Stimulated activated CD4-positive, alpha-beta T cell treated with anti-CD3 and anti-CD28 coated beads, TNF-alpha, amount 100 ng/mL, for 4 hours (primary cell): ENCODE results near the gene UNC93A.
"Not testable (repeated sequence)": the region's sequence is repeated elsewhere in the genome, so short reads cannot be mapped to it uniquely, and the experiment has no call there.

Experiments used
- DNase-seq, 3 experiments: peaks; one replicate each; pipeline ENCODE4 v3.0.0-alpha.2; 2020; ENCODE audit warnings: low read depth in 3 of 3

Gene UNC93A

DNA sequence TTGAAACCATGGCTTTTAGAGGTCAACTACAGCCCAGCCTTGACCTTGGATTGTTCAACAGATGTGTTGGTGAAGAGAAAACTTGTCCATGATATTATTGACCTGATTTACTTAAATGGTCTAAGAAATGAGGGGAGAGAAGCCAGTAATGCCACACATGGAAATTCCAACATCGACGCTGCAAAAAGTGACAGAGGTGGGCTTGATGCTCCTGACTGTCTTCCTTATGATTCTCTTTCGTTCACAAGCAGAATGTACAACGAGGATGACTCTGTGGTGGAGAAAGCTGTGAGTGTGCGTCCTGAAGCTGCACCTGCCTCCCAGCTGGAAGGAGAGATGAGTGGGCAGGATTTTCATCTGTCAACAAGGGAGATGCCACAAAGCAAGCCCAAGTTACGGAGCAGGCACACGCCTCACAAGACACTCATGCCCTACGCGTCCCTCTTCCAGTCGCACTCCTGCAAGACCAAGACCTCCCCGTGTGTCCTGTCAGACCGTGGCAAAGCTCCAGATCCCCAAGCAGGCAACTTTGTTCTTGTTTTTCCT, 50.0 kb downstream of the UNC93A start:
- DNase-seq: no peak

DNA sequence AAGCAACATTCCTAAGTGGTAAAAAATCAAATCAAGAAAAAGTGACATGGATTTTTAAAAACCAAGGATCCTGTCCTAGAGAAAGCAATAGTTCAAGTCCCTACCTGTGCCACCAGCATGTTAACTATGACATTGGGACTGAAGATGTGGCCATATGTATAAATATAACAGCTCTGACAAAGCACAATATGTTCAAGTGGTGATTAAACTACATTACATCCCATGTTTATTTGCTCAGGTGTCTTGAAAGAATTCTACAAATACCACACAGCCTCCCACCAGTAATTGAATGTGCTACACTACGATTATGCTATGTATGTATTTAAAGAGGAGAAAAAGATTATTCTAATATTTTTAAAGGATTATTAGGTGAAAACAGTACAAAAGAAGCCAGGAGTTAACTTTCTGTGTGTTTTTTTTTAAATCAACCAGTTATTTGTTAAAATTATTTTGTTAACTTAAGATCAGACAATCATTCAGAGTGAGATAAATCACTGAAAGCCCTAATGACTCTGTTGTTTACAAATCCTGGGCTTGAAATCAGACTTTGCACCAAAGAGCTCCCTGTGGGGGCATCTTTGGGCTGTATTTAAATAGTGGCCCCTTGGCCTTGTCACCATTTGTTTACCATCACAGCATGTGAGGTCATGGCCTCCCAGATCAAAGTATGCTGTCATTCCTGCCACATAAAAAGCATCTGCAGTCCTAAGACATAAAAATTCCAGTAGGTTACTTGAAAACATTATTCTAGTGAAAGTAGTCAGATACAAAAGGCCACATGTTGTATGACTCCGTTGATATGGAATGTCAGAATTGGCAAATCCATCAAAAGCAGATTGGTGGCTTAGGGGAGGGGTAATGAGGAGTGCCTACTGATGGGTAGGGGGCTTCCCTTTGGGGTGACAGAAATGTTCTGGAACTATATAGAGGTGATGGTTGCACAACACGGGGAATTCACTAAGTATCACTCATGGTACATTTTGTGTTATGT, 50.8 kb downstream of the UNC93A start:
- no peak for DNase-seq

DNA sequence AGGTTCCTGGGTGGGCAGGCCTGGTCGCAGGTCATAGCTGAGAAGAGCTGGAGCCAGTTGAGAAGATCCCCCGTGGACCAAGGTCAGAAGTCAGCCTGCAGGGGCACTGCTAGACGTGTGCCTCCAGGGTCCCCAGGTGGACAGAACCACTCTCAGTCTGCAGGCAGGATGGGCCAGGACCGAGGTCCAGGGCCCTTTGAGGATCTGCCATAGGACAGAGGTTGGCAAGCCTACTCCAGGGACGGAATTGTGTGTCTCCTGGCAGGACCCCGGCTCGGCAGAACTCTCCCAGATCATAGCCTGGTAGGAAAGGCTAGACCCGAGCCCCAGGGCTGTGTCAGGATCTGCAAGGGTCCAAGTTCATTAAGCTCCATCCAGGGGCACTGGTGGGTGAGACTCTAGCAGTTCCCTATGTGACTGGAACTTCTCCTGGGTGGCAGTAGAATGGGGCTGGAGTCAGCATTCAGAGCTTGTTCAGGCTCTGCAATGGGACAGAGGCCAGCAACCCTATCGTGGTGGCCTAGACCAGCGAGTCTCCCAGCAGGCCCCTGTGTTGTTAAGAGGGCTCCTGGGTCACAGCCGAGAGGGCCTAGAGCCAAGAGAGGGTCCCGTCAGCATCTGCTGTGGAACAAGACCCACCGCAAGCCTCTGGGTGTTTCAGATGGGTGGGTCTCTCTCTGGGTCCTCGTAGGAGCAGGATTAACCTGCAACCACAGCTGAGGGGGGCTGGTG, 51.9 kb downstream of the UNC93A start:
- DNase-seq: no peak

DNA sequence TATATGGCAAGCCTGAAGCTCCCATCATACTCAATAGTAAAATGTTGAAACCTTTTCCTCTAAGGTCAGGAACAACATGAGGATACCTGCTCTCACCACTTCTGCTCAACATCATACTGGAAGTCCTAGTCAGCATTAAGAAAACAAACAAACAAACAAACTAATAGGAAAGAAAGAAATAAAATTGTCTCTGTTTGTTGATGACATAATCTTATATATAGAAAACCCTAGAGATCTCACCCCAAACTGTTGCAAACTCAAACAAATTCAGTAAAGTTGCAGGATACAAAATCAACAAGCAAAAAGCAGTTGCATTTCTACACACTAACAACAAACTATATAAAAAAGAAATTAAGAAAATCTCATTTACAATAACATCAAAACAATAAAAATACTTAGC, 54.2 kb downstream of the UNC93A start:
- no peak for DNase-seq

DNA sequence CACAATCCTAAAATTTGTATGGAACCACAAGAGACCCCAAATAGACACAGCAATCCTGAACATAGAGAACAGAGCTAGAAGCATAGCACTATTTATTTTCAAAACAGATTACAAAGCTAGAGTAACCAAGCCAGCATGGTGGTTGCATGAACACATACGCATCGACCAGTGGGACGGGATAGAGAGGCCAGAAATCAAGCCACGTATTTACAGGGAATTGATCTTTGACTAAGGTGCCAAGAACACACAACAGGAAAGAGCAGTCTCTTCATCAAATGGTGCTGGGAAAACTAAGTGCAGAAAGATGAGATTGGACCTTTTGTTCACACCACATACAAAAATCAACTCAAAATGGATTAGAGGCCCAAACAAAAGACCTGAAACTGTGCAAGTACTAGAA, 54.8 kb downstream of the UNC93A start:
- no peak for DNase-seq

DNA sequence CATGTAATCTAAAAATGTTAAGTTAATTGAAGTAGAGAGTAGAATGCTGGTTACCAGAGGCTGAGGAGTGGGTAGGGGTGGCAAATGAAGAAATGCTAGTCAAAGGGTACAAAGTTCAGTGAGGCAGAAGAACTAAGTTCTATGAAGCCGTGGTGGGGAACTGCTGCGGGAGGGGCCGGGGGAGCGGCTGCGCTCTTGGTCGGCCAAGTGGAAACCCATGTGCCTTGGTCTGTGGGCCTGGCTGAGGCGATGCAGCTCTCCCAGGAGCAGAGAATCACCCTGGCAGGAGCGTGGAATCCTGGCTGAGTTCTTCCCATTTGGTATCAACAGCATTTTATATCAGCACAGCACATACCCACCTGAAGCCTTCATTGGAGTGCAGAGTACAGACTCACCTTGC, 56.1 kb downstream of the UNC93A start:
- DNase-seq: no peak

DNA sequence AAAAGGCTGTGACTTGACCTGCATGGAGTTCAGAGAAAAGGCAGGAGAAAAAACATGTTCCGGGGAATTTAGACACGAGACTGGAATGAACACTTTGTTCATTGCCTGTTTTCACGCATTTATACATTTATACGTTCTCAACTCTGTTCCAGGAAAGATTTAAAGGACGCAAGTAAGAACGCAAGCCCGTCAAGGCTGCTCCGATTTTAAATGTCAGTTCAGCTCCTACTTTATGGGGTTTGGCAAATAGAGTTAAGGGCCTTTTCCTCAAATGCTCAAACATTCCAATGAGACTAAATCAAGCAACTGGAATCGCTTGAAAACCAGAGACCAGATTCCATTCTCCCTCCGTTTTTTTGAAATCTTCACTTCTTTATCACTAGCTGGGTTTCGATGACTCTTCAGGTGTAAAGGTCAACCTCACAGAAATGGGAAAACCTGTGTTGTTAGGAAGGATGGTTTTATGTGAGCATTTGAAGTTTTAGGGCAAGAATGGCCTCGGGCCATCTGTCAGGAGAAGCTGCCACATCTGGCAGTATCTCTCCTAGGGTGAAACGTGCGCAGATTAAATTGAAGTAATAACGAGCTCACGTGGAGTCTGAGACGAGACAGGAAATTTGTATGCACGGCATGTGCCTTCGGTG, 58.6 kb downstream of the UNC93A start:
- DNase-seq: no peak

DNA sequence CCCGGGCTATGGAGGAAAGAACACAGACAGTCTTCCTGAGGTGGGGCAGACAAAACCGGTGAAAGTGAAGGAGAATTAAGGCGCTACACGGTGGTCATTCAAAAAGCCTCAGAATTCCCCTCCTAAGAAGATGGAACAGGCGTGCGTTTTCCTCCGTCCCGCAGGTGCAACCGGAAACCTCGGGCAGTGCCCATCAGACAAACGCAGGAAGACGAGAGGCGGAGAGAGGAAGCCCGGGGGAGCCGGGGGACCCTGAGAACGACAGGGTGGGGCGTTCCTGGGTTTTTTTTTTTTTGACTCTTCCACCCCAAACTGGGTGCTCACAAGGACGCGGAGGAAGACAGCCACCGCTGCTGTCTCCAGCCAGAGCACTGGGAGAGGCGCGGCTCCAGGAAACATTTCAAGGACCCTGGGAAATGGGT, 59.2 kb downstream of the UNC93A start:
- DNase-seq: peak in 1 of 3 experiments; percentile 12

DNA sequence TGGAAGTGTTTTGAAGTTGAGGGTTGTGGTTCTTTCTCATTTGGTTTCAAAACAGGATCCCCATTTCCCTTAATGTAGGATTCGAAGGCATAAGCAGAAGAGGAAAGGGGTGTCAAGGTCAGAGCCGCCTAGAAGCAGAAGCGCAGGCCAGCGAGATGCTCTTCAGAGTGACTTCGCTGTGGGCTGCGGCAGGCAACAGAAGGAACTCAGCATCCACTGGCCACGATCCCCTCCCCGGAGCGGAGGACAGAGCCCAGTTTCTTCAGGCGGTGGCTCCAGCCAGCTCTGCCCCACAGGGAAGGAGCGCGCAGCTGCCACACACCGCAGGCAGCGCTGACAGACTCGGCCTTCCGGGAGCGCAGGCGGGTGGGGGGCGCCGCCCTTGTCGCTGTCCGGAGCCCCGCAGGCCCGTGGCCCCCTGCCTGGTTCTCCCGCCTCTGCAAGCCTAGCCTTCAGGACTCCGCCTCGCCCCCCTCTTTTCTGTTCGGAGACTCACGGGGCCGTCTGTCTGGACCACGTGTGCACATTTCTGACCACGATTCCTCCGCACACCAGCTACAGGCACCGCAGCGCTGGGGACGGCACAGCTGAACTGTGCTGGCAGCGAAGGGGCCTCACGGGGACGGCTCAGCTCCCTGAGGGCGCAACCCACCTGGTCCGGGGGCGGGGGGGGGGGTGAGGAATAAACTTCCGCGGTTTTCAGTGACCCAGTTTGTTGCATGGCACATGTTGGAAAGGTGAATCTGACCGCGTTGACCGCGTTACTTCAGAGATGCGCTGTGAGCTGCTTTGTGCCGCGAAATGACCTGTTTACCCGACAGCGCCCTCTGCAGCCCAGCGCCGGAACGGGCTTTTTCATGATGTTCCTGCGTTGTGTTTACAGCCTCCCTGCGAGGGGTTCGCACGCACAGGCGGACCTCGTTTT, 59.9 kb downstream of the UNC93A start:
- peak; percentile 61 to 70 (median 69) for DNase-seq

DNA sequence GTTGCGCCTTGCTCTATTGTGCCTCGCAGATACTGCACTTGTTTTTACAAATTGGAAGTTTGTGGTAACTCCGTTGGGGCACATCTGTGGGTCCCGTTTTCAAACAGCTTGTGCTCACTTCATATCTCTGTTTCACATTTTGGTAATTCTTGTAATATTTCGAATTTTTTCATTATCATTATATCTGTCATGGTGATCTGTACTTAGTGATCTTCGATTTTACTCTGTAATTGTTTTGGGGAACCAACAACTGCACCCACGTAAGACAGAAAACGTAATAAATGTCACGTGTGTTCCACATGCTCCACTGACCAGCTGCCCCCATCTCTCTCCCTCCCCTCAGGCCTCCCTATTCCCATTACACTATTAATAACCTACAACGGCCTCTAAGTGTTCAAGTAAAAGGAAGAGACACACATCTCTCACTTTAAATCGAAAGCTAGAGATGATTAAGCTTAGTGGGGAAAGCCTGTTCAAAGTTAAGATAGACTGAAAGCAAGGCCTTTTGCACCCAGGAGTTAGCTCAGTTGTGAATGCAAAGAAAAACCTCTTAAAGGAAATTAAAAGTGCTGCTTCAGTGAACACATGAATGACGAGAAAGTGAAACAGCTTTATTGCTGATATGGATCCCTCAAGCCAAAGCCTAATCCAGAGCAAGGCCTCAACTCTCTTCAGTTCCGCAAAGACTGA, 60.7 kb downstream of the UNC93A start:
- DNase-seq: no peak

DNA sequence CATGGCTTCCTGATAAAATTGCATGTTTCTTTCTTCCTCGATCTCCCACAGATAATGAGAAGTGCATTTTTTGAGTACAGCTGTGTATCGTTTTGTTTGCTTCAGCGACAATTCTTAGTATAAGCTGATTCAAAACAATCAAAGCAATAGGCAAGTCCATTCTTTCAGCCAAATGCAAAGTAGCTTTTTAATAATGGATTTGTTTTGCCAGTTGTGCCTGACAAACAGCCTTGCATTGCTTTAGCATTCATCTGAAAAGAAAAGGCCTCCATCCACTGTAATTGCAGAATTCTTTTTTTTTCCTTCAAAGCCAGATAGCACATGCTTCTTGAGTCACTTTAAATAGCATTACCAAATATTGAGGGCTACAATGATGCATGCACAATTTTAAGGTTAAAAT, 65.8 kb downstream of the UNC93A start:
- no peak for DNase-seq

DNA sequence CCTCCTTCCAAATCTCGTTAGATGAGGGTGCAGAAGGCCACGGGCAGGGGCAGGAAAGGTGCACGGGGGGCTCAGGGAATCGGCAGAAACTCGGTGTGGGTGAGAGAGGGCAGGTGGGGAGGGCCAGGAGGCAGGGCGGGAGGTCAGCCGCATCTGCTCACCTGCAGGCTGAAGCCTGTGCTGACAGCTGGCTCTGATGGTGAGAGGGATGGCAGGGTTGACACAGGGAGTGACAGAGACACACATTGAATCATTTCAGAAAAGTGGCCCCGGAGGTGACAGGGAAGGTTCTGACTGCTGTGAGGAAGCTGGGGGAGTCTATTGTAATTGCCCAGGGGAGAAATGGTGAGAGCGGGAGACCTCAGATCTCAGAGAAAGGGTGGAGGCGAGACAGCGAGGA, 67.3 kb downstream of the UNC93A start:
- DNase-seq: not testable (repeated sequence)

DNA sequence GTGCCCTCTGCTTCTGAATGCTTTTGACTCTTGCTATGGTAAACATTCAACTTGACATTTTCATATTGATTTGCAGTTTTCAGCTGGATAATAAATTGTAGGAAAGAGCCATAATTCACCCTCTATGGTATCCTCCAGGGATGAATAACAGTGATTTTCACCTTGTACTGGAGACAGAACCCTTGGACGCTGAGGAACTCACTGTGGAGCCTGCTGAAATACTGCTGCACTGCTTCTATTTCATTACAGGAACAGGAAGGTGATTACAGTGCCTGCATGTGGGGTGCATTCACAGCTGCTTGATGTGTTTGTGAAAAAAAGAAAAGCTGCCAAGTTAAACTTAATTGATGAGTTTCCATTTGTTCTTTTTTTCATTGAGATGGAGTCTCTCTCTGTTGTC, 70.1 kb downstream of the UNC93A start:
- DNase-seq: not testable (repeated sequence)
